Measurements from ENCODE around the gene SNCB. TPM values are rescaled to one million over a fixed set of nuclear protein-coding genes. Genes with fewer than 3 reads are reported as not detected.

Gene SNCB
- total RNA-seq, 1 donor from 2014 or later, result 0.44 TPM

DNA sequence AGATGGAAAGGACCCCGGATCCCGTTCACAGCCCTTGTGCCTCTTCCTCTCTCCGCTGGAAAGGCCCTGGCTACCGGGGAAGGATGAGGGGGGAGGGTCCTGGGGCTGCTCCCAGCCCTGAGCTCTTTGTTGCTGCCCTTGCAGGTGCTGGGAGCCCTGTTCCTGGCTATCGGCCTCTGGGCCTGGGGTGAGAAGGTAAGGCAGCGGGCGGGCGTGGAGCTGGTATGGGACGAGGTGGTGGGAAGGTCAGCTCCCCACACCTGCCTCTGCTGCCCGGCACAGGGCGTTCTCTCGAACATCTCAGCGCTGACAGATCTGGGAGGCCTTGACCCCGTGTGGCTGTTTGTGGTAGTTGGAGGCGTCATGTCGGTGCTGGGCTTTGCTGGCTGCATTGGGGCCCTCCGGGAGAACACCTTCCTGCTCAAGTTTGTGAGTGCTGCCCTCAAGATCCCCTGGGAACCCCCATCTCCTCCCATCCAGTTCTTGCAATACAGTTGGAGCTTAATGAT lies 21.2 kb upstream of the SNCB start:
- Histone ChIP-seq H3K4me3 (no peak overlapping the region), H3K4me1 (peaks cover 22% of the 10 kb centered on the region), H3K27ac (replicated peaks) (no peak overlapping the region), H3K36me3 (peaks cover 32% of the 10 kb centered on the region), H3K9me3 (replicated peaks) (no peaks in the 10 kb centered on the region), H3K27me3 (ENCODE audit: low read depth) (no peaks in the 10 kb centered on the region)
- no peak for DNase-seq
- intact Hi-C loops (cut with micrococcal nuclease), result no loop called here
- TF ChIP-seq, protein P1, sequence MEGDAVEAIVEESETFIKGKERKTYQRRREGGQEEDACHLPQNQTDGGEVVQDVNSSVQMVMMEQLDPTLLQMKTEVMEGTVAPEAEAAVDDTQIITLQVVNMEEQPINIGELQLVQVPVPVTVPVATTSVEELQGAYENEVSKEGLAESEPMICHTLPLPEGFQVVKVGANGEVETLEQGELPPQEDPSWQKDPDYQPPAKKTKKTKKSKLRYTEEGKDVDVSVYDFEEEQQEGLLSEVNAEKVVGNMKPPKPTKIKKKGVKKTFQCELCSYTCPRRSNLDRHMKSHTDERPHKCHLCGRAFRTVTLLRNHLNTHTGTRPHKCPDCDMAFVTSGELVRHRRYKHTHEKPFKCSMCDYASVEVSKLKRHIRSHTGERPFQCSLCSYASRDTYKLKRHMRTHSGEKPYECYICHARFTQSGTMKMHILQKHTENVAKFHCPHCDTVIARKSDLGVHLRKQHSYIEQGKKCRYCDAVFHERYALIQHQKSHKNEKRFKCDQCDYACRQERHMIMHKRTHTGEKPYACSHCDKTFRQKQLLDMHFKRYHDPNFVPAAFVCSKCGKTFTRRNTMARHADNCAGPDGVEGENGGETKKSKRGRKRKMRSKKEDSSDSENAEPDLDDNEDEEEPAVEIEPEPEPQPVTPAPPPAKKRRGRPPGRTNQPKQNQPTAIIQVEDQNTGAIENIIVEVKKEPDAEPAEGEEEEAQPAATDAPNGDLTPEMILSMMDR (IDR thresholded peaks at IDR 0.05; ENCODE audit: borderline replicate concordance), result no peak

DNA sequence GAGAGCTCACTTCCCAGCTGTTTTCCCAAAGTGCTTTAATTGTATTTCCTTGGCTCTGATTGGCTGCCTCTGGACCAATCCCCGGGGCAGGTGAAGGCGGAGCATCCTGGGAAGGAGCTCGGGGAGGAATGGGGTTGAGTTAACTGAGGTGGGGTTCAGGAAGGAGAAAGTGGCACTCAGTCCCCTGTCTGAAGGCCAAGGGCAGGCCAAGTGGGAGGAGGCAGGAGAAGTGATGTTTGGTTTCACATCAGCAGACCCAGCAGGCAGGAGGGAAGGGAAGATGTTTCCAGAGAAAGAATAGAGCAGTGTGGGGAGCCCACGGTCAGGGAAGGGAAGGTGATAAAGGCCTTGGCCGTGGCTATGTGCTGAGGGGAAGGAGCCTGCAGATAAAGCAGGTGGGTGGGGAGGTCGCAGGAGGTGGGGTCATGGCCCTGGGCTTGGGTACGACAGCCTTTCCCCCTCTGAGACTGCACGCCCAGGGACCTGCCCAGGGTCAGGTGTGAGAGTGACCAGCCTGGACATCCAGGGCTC lies 20.1 kb upstream of the SNCB start:
- intact Hi-C loops (cut with micrococcal nuclease), result no loop called here
- Histone ChIP-seq H3K4me1 (peaks cover 24% of the 10 kb centered on the region), H3K9me3 (replicated peaks) (no peaks in the 10 kb centered on the region), H3K36me3 (peaks cover 28% of the 10 kb centered on the region), H3K27ac (replicated peaks) (no peak overlapping the region), H3K4me3 (no peak overlapping the region), H3K27me3 (ENCODE audit: low read depth) (no peaks in the 10 kb centered on the region)
- no peak for DNase-seq
- TF ChIP-seq, protein P1 (IDR thresholded peaks at IDR 0.05; ENCODE audit: borderline replicate concordance), result no peak

GRCh38 chr5:176648474-176649194 lies 18.3 kb upstream of the SNCB start:
- intact Hi-C loops (cut with micrococcal nuclease), result no loop called here
- Histone ChIP-seq H3K9me3 (replicated peaks) (no peaks in the 10 kb centered on the region), H3K4me1 (peaks cover 24% of the 10 kb centered on the region), H3K36me3 (peaks cover 11% of the 10 kb centered on the region), H3K27ac (replicated peaks) (peak overlapping the region; percentile 80), H3K4me3 (peak overlapping the region; percentile 88), H3K27me3 (ENCODE audit: low read depth) (no peaks in the 10 kb centered on the region)
- TF ChIP-seq, protein P1 (IDR thresholded peaks at IDR 0.05; ENCODE audit: borderline replicate concordance), result no peak
- no peak for DNase-seq

- H3K27ac ChIP-seq (replicated peaks), result peak overlapping the region; percentile 80
These were observed 17.6 kb upstream of the SNCB start for GRCh38 chr5:176647843-176648473.

More at GRCh38 chr5:176647843-176648473, 17.6 kb upstream of the SNCB start:
- TF ChIP-seq, protein P1 (IDR thresholded peaks at IDR 0.05; ENCODE audit: borderline replicate concordance), result no peak
- intact Hi-C loops (cut with micrococcal nuclease), result no loop called here
- H3K4me1 ChIP-seq, result peaks cover 24% of the 10 kb centered on the region
- H3K9me3 ChIP-seq (replicated peaks), result no peaks in the 10 kb centered on the region
- DNase-seq, result peak; percentile 52
- peaks cover 5% of the 10 kb centered on the region for H3K36me3 ChIP-seq
- H3K27me3 ChIP-seq (ENCODE audit: low read depth), result no peaks in the 10 kb centered on the region
- peak overlapping the region; percentile 88 for H3K4me3 ChIP-seq

Measured in left ventricle myocardium inferior (tissue), 1 donor.